ENCODE results near the gene ZFYVE28.

DNA sequence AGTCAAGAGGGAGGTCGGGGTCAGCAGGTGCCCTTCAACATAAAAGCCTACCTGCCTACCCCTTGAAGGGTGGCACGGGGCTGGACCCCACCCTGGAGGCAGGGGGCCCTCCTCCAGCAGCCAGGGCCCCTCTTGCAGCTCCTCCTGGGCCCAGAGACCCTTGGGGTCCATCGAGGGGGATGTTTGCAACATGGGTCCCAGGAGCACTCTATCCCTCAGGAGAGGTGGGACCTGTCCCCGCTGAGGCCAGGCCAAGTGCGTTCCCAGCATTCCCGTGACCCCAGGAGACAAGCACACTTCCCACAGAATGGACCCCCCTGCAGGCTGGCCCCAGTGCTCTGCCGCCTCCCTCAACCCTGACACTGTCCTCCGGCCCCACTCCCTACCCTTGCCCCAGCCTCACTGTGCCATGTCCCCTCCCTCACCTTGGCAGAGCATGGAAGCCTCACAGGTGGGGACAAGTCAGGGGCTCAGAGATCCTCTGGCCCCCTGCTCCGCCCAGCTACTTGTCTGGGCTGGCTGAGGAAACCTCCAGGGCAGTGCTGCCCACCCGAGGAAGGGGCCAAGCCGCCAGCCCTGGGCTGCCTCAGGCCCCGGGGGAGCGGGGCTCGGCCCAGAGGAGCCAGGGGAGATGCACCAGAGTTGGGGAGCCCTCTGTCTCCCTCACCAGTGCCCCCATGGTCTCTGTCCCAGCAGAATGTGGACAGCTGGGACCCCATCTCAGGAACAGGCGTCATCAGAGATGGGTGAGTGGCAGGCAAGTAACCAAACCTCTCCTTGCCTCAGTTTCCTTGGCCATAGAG lies 158.7 kb downstream of the ZFYVE28 start:
- TF ChIP-seq, protein P1, sequence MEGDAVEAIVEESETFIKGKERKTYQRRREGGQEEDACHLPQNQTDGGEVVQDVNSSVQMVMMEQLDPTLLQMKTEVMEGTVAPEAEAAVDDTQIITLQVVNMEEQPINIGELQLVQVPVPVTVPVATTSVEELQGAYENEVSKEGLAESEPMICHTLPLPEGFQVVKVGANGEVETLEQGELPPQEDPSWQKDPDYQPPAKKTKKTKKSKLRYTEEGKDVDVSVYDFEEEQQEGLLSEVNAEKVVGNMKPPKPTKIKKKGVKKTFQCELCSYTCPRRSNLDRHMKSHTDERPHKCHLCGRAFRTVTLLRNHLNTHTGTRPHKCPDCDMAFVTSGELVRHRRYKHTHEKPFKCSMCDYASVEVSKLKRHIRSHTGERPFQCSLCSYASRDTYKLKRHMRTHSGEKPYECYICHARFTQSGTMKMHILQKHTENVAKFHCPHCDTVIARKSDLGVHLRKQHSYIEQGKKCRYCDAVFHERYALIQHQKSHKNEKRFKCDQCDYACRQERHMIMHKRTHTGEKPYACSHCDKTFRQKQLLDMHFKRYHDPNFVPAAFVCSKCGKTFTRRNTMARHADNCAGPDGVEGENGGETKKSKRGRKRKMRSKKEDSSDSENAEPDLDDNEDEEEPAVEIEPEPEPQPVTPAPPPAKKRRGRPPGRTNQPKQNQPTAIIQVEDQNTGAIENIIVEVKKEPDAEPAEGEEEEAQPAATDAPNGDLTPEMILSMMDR (IDR thresholded peaks at IDR 0.05) = no peak
- TF ChIP-seq POLR2A (IDR thresholded peaks at IDR 0.05) = no peak
- no peak for TF ChIP-seq POLR2AphosphoS5 (IDR thresholded peaks at IDR 0.05)
- no peak for TF ChIP-seq EP300 (IDR thresholded peaks at IDR 0.05)

All from stomach (tissue), 4 donors.